Activated T-cell treated with anti-CD3 and anti-CD28 coated beads, Interleukin-2, amount 50 U/mL, for 4 hours (primary cell): Measurements from ENCODE around the gene CYP2C18. TPM values are rescaled to one million over a fixed set of nuclear protein-coding genes. Genes with fewer than 3 reads are reported as not detected.
"Not testable (repeated sequence)": the region's sequence is repeated elsewhere in the genome, so short reads cannot be mapped to it uniquely, and the experiment has no call there.

Experiments used
- ATAC-seq, 2 donors: fragments of 200-7000 bp; cut with Tn5 transposase; one replicate each; pipeline ENCODE4 v1.10.0; 2021
- DNase-seq: peaks from one replicate; pipeline ENCODE4 v3.0.0-alpha.2; 2020
- H3K27me3 Mint-ChIP-seq: one replicate; pipeline ENCODE4 v1.8.0; 2021; ENCODE audit warnings: low read depth, mixed read lengths
- H3K36me3 Mint-ChIP-seq: one replicate; pipeline ENCODE4 v1.8.0; 2022; ENCODE audit warnings: mixed read lengths; ENCODE audit not compliant: insufficient read depth
- H3K4me1 Mint-ChIP-seq: one replicate; pipeline ENCODE4 v1.8.0; 2021; ENCODE audit warnings: low read depth, mixed read lengths
- H3K4me3 Mint-ChIP-seq: one replicate; pipeline ENCODE4 v1.8.0; 2021; ENCODE audit warnings: mild to moderate bottlenecking, moderate library complexity, mixed read lengths
- H3K9me3 Mint-ChIP-seq: one replicate; pipeline ENCODE4 v1.8.0; 2021; ENCODE audit warnings: mixed read lengths
- total RNA-seq, 3 donors: library from RNA; stranded (reverse); gene quantifications; one replicate each; pipeline ENCODE4 v1.2.1, GENCODE V29; 2021

The CYP2C18 gene
- total RNA-seq, result not detected

- H3K9me3 Mint-ChIP-seq, result peaks cover 6% of the 10 kb centered on the region
- H3K36me3 Mint-ChIP-seq, result no peaks in the 10 kb centered on the region
- peaks cover 2% of the 10 kb centered on the region for H3K27me3 Mint-ChIP-seq
- no peak for DNase-seq
- H3K4me1 Mint-ChIP-seq, result no peaks in the 10 kb centered on the region
- no peak within 1 kb of the TSS for H3K4me3 Mint-ChIP-seq
- ATAC-seq, result no peak
Observed at GRCh38 chr10:94683214-94684054, at the start of gene CYP2C18. Gene CYP2C18, plus strand, starts transcription at chr10:94683729. Its CDS starts 91 bp downstream, at chr10:94683820.

- peaks cover 16% of the 10 kb centered on the region for H3K9me3 Mint-ChIP-seq
- not testable (repeated sequence) for H3K4me3 Mint-ChIP-seq, ATAC-seq, DNase-seq, H3K4me1 Mint-ChIP-seq, H3K27me3 Mint-ChIP-seq, H3K36me3 Mint-ChIP-seq
Observed at GRCh38 chr10:94638097-94638496, 45.4 kb upstream of the CYP2C18 start.

- no peak overlapping the region for H3K4me3 Mint-ChIP-seq
- peaks cover 12% of the 10 kb centered on the region for H3K9me3 Mint-ChIP-seq
- no peaks in the 10 kb centered on the region for H3K36me3 Mint-ChIP-seq
- DNase-seq, result no peak
- ATAC-seq, result no peak
- H3K4me1 Mint-ChIP-seq, result no peaks in the 10 kb centered on the region
- no peaks in the 10 kb centered on the region for H3K27me3 Mint-ChIP-seq
Observed at GRCh38 chr10:94639902-94640301, 43.6 kb upstream of the CYP2C18 start.

GRCh38 chr10:94640562-94640961 is 43.0 kb upstream of the CYP2C18 start:
- DNase-seq (no peak), ATAC-seq (no peak)
- Mint-ChIP-seq H3K4me1 (no peaks in the 10 kb centered on the region), H3K27me3 (no peaks in the 10 kb centered on the region), H3K36me3 (no peaks in the 10 kb centered on the region), H3K9me3 (peaks cover 9% of the 10 kb centered on the region), H3K4me3 (no peak overlapping the region)

DNA sequence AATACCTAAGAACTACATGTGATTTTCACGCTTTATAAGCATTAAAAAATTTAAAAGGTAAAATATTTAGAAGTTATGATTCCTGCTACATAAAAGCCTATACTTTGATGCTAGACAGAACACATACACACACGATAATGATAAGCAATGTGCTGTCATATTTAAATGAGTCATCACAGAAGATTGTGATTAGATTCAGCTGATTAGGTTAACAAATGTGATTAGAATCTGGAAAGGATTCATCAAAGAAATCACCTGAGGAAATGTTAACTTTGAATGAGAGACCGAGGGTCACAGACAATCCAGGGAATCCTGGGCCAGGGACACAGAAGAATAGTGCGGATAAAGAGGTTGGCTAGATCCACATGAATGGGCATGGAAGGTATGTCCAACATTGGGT is 42.0 kb upstream of the CYP2C18 start:
- Mint-ChIP-seq H3K4me3 (no peak overlapping the region), H3K9me3 (peaks cover 9% of the 10 kb centered on the region), H3K4me1 (no peaks in the 10 kb centered on the region), H3K27me3 (no peaks in the 10 kb centered on the region), H3K36me3 (no peaks in the 10 kb centered on the region)
- no peak for ATAC-seq
- no peak for DNase-seq

GRCh38 chr10:94644352-94644751 is 39.2 kb upstream of the CYP2C18 start:
- Mint-ChIP-seq H3K27me3 (no peaks in the 10 kb centered on the region), H3K4me3 (no peak overlapping the region), H3K9me3 (no peaks in the 10 kb centered on the region), H3K4me1 (no peaks in the 10 kb centered on the region), H3K36me3 (no peaks in the 10 kb centered on the region)
- ATAC-seq (no peak), DNase-seq (no peak)

GRCh38 chr10:94645285-94645684 is 38.2 kb upstream of the CYP2C18 start:
- DNase-seq (no peak), ATAC-seq (no peak)
- Mint-ChIP-seq H3K4me3 (no peak overlapping the region), H3K4me1 (no peaks in the 10 kb centered on the region), H3K36me3 (no peaks in the 10 kb centered on the region), H3K9me3 (no peaks in the 10 kb centered on the region), H3K27me3 (peaks cover 1% of the 10 kb centered on the region)

DNA sequence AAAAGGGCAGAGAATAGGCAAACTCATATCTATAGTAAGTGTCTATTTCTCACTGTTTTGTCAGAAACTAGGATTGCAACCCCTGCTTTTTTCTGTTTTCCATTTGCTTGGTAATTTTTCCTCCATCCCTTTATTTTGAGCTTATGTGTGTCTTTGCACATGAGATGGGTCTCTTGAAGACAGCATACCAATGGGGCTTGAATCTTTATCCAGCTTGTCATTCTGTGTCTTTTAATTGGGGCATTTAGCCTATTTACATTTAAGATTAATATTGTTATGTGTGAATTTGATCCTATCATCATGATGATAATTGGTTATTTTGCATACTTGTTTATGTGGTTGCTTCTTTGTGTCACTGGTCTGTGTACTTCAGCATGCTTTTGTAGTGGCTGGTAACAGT is 28.3 kb upstream of the CYP2C18 start:
- peaks cover 12% of the 10 kb centered on the region for H3K9me3 Mint-ChIP-seq
- not testable (repeated sequence) for H3K27me3 Mint-ChIP-seq, H3K36me3 Mint-ChIP-seq, H3K4me1 Mint-ChIP-seq, ATAC-seq, DNase-seq, H3K4me3 Mint-ChIP-seq

DNA sequence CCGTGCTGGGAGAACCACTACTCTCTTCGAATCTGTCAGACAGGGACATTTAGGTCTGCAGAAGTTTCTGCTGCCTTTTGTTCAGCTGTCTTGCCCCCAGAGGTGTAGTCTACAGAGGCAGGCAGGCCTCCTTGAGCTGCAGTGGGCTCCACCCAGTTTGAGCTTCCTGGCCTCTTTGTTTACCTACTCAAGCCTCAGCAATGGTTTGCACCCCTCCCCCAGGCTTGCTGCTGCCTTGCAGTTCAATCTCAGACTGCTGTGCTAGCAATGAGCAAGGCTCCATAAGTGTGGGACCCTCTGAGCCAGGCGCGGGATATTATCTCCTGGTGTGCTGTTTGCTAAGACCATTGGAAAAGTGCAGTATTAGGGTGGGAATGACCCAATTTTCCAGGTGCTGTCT is 20.5 kb upstream of the CYP2C18 start:
- not testable (repeated sequence) for H3K4me1 Mint-ChIP-seq, DNase-seq, H3K36me3 Mint-ChIP-seq, H3K27me3 Mint-ChIP-seq, H3K9me3 Mint-ChIP-seq, ATAC-seq, H3K4me3 Mint-ChIP-seq

DNA sequence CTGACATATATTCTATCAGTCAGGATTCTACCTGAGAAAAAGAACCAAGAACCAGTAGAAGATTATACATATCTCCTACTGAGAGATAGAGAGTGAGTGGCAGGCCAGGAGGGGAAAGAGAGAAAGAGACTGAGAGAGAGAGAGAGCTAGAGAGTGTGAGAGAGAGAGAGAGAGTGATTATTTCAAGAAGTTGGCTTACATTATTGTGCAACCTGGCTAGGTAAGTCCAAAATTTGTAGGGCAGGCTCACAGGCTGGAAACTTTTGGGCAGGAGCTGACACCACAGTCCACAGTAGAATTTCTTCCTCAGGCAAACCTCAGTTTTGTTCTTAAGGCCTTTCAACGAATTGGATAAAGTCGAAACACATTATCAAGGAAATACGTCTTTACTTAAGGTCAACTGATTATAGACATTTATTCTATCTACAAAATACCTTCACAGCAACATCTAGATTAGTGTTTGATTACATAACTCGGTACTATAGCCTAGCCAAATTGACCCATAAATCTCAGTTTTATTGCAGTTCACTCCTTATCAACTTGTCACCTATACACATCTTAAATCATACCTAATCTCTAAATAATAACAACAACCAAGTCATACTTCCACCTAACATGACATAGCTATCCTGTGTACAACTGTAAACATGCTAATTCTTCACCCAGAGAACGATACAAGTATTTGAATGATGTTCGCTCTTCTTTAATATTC is 17.0 kb upstream of the CYP2C18 start:
- H3K36me3 Mint-ChIP-seq, result no peaks in the 10 kb centered on the region
- H3K9me3 Mint-ChIP-seq, result no peaks in the 10 kb centered on the region
- peaks cover 5% of the 10 kb centered on the region for H3K27me3 Mint-ChIP-seq
- no peaks in the 10 kb centered on the region for H3K4me1 Mint-ChIP-seq
- ATAC-seq (no peak), DNase-seq (no peak)
- H3K4me3 Mint-ChIP-seq, result no peak overlapping the region

- DNase-seq, result no peak
- H3K27me3 Mint-ChIP-seq, result peaks cover 2% of the 10 kb centered on the region
- H3K4me1 Mint-ChIP-seq, result no peaks in the 10 kb centered on the region
- H3K9me3 Mint-ChIP-seq, result no peaks in the 10 kb centered on the region
- H3K4me3 Mint-ChIP-seq, result no peak overlapping the region
- no peak for ATAC-seq
- H3K36me3 Mint-ChIP-seq, result no peaks in the 10 kb centered on the region
Observed at GRCh38 chr10:94673614-94674321, 9.8 kb upstream of the CYP2C18 start.

DNA sequence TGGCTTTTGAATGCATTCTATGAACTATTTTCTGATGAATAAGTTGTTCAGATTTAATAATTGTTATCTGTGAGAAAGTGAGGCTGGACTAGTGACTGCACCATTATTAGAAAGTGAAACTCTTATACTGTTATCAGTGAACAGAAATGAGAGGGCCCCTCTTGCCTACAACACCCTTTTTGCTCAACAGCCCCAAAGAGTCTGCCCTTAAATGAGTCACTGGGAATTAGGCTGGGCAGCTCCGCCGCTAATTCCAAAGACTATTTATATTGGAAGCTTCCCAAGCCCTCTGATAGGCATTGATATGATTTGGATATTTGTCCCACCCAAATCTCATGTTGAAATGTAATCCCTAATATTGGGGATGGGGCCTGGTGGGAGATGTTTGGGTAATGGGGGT is 7.0 kb upstream of the CYP2C18 start:
- no peak for ATAC-seq
- Mint-ChIP-seq H3K27me3 (peaks cover 2% of the 10 kb centered on the region), H3K4me1 (no peaks in the 10 kb centered on the region), H3K36me3 (no peaks in the 10 kb centered on the region), H3K9me3 (no peaks in the 10 kb centered on the region), H3K4me3 (no peak overlapping the region)
- no peak for DNase-seq

DNA sequence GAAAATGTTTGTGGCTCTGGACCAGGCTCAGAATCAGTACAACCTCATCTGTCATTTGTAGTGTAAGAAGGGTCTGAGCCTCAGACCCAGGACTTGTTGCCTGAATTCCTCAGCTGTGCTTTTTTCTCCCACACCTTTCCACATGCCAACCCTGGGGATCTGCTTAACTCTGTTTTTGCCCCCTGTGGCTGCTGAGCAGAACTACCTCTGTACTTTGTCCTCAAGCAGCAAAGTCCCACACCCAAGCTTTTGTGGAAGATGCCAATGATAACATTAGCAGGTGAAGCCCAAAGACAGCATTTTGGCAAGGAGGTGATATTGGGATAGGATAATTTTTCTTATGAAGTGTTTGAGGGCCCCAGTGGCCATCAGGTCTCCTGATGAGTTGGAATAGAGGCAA is 5.8 kb upstream of the CYP2C18 start:
- DNase-seq (no peak), ATAC-seq (no peak)
- Mint-ChIP-seq H3K9me3 (no peaks in the 10 kb centered on the region), H3K4me1 (no peaks in the 10 kb centered on the region), H3K27me3 (peaks cover 2% of the 10 kb centered on the region), H3K4me3 (no peak overlapping the region), H3K36me3 (no peaks in the 10 kb centered on the region)

DNA sequence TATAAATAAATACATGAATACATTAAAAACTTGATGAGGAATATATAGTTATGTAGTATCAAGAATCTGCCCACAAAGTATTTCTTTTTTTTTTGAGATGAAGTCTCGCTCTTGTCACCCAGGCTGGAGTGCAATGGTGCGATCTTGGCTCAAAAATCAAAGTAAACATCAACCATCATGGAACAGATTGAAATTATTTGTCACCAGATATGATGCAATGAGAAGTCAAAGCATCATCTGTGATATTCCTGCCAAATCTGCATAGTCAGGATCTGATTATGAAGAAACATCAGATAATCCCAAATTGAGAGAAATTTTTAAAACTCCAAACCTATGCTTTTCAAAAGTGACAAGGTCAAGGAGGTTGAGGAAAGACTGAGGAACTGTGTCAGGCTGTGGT is 5.1 kb upstream of the CYP2C18 start:
- no peak for ATAC-seq
- Mint-ChIP-seq H3K4me3 (no peak overlapping the region), H3K4me1 (no peaks in the 10 kb centered on the region), H3K36me3 (no peaks in the 10 kb centered on the region), H3K27me3 (peaks cover 2% of the 10 kb centered on the region), H3K9me3 (no peaks in the 10 kb centered on the region)
- no peak for DNase-seq
